HepG2 (cell line): ENCODE data around the gene TAF12. TPM values are rescaled to one million over a fixed set of nuclear protein-coding genes. Genes with fewer than 3 reads are reported as not detected.

ENCODE experiments used
- ARID2 ChIP-seq: sonication (generic); formaldehyde crosslinking; IDR thresholded peaks from 2 replicates; pipeline ENCODE4 v1.8.1; 2022; ENCODE audit warnings: mild to moderate bottlenecking, missing genetic modification reagents, borderline replicate concordance
- FOXP4 ChIP-seq: sonication (generic); formaldehyde crosslinking; IDR thresholded peaks from 2 replicates; pipeline ENCODE4 v1.4.0; 2020; ENCODE audit warnings: missing genetic modification reagents
- GABPA ChIP-seq, 2 experiments: IDR thresholded peaks; 2 replicates each; pipeline ENCODE4 v1.6.1; 2011 to 2016; ENCODE audit warnings: low read depth in 2 of 2, low read length in 1 of 2, missing biosample characterization in 1 of 2, missing genetic modification characterization in 1 of 2
- GATA4 ChIP-seq: sonication (generic); IDR thresholded peaks from 2 replicates; pipeline ENCODE4 v1.6.1; 2016; ENCODE audit warnings: antibody characterized with exemption, low read depth, borderline replicate concordance
- IRF2 ChIP-seq: IDR thresholded peaks from 2 replicates; pipeline ENCODE4 v1.6.1; 2018; ENCODE audit warnings: missing genetic modification reagents, missing compliant biosample characterization
- NCOA5 ChIP-seq: sonication (generic); formaldehyde crosslinking; IDR thresholded peaks from 2 replicates; pipeline ENCODE4 v1.4.0; 2020; ENCODE audit warnings: missing genetic modification reagents
- POLR2G ChIP-seq: fragments of 200-400 bp; formaldehyde crosslinking; IDR thresholded peaks from 2 replicates; pipeline ENCODE4 v1.6.1; 2018; ENCODE audit warnings: mild to moderate bottlenecking, low read depth, low read length, moderate library complexity
- SOX6 ChIP-seq, 2 experiments: fragments of 450-650 bp in 1 of 2; sonication (generic) in 1 of 2; formaldehyde crosslinking in 1 of 2; IDR thresholded peaks; 2 replicates each; pipeline versions ENCODE4 v1.4.0 to v1.6.1; 2017 to 2020; ENCODE audit warnings: antibody characterized with exemption in 1 of 2, mild to moderate bottlenecking in 1 of 2, missing genetic modification reagents in 1 of 2
- ZC3H4 ChIP-seq: sonication (generic); formaldehyde crosslinking; IDR thresholded peaks from 2 replicates; pipeline ENCODE4 v1.4.0; 2020; ENCODE audit warnings: missing genetic modification reagents, borderline replicate concordance
- ZFP1 ChIP-seq: IDR thresholded peaks from 2 replicates; pipeline ENCODE4 v1.6.1; 2016
- ZNF432 ChIP-seq: sonication (generic); formaldehyde crosslinking; IDR thresholded peaks from 2 replicates; pipeline ENCODE4 v1.5.0; 2020; ENCODE audit warnings: missing genetic modification reagents, mild to moderate bottlenecking, borderline replicate concordance
- ZNF451 ChIP-seq: sonication (generic); formaldehyde crosslinking; IDR thresholded peaks from 2 replicates; pipeline ENCODE4 v1.5.0; 2020; ENCODE audit warnings: mild to moderate bottlenecking, missing genetic modification reagents
- ZNF557 ChIP-seq: sonication (generic); formaldehyde crosslinking; IDR thresholded peaks from 2 replicates; pipeline ENCODE4 v1.4.0; 2020; ENCODE audit warnings: missing genetic modification reagents
- ZNF577 ChIP-seq: sonication (generic); formaldehyde crosslinking; IDR thresholded peaks from 2 replicates; pipeline ENCODE4 v1.4.0; 2020; ENCODE audit warnings: mild to moderate bottlenecking, low read depth, missing genetic modification reagents, borderline replicate concordance
- polyA plus RNA-seq, 8 experiments: library from polyadenylated mRNA; depleted of rRNA in 3 of 8; stranded (reverse) in 7 of 8; unstranded in 1 of 8; fragments of >200 nt; fragmentation: Illumina TruSeq in 4 of 8; extraction: Trizol in 4 of 8; gene quantifications; 2 replicates each; pipeline versions ENCODE4 v1.2.1 to v1.2.3, GENCODE V29; 2011 to 2016; ENCODE audit warnings: low read depth in 4 of 8, missing spikeins in 1 of 8, mixed read lengths in 1 of 8; ENCODE audit not compliant: insufficient read depth in 1 of 8
- total RNA-seq, 5 experiments: library from RNA; depleted of rRNA; stranded (reverse); fragments of >200 nt; fragmentation: Illumina TruSeq; extraction: Trizol; gene quantifications; 2 replicates each; pipeline ENCODE4 v1.2.3, GENCODE V29; 2016; ENCODE audit warnings: low read depth in 1 of 5
- TF ChIP-seq, protein P1 (sequence below), 2 experiments: fragments of 450-650 bp in 1 of 2; sonication (generic) in 1 of 2; formaldehyde crosslinking in 1 of 2; IDR thresholded peaks; 2 replicates each; pipeline versions ENCODE4 v1.6.1 to v1.8.0; 2016 to 2022; ENCODE audit warnings: antibody characterized with exemption in 1 of 2, mild to moderate bottlenecking in 1 of 2, missing genetic modification reagents in 1 of 2

The TAF12 gene
- total and polyA plus RNA-seq, 2 of the 13 experiments (the other 11 are each of a cell fraction or from before 2014, with no cell fraction given) = 16.3 to 17.1 TPM

DNA sequence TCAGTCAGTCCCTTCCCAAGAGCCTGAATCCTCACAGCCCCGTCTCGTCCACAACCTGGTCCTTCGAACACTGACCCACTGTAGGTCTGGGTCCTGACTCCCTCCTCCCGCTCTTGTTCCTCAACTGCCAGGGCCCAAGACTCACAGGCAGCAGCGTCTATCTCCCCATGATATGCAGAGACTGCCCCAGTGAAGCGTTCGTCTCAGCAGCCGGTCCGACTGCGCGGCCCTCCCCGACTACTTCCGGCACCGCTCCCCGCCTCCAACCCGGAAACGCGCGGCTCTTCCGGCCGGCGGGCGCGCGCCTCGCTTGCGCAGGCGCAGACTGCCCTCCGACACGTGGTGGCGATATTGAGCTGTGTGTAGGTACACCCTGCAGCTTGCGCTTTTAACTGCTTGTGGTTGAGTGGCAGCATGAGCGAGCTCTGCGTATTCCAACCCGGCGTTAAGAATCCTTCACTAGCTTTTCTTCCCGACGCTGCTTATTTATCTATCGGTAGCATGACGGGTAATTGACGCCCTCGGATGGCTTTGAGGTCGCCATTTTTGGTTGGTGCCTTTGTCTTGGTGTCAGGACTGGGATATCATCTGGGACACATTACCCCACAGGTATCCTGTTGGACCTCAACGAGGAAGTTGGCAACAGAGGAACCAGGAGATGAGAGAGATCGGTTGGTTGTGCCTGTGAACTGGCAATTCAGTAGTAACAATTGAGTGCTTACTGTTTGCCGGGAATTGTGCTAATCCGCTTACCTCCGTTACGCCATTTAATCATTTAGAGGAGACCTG, at the start of gene TAF12 (continued):
- TF ChIP-seq, protein P1, sequence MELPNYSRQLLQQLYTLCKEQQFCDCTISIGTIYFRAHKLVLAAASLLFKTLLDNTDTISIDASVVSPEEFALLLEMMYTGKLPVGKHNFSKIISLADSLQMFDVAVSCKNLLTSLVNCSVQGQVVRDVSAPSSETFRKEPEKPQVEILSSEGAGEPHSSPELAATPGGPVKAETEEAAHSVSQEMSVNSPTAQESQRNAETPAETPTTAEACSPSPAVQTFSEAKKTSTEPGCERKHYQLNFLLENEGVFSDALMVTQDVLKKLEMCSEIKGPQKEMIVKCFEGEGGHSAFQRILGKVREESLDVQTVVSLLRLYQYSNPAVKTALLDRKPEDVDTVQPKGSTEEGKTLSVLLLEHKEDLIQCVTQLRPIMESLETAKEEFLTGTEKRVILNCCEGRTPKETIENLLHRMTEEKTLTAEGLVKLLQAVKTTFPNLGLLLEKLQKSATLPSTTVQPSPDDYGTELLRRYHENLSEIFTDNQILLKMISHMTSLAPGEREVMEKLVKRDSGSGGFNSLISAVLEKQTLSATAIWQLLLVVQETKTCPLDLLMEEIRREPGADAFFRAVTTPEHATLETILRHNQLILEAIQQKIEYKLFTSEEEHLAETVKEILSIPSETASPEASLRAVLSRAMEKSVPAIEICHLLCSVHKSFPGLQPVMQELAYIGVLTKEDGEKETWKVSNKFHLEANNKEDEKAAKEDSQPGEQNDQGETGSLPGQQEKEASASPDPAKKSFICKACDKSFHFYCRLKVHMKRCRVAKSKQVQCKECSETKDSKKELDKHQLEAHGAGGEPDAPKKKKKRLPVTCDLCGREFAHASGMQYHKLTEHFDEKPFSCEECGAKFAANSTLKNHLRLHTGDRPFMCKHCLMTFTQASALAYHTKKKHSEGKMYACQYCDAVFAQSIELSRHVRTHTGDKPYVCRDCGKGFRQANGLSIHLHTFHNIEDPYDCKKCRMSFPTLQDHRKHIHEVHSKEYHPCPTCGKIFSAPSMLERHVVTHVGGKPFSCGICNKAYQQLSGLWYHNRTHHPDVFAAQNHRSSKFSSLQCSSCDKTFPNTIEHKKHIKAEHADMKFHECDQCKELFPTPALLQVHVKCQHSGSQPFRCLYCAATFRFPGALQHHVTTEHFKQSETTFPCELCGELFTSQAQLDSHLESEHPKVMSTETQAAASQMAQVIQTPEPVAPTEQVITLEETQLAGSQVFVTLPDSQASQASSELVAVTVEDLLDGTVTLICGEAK (IDR thresholded peaks at IDR 0.05) = peak; percentile 86
- TF ChIP-seq, protein P1 (CRISPR knock-in tag; IDR thresholded peaks at IDR 0.05) = peak; percentile 83
- peak; percentile 51; the same call in 1 of the 2 replicates for TF ChIP-seq FOXP4 (CRISPR knock-in tag)
- peak; percentile 98 for TF ChIP-seq GABPA (IDR thresholded peaks at IDR 0.05; ENCODE audit: low read depth, low read length)
- TF ChIP-seq GABPA (CRISPR knock-in tag; IDR thresholded peaks at IDR 0.05; ENCODE audit: low read depth) = peak; percentile 95
- TF ChIP-seq NCOA5 = no peak
- TF ChIP-seq POLR2G = peak; percentile 99
- TF ChIP-seq ZFP1 (CRISPR knock-in tag) = 0 out of 2 replicates have a peak, but pooled peaks have one; percentile 44
- TF ChIP-seq GATA4 = peak; percentile 85
- no peak for TF ChIP-seq SOX6 (IDR thresholded peaks at IDR 0.05)
- TF ChIP-seq SOX6 (CRISPR knock-in tag; IDR thresholded peaks at IDR 0.05) = peak; percentile 55; the same call in 1 of the 2 replicates
- 0 out of 2 replicates have a peak, but pooled peaks have one; percentile 61 for TF ChIP-seq ZNF451 (CRISPR knock-in tag)
- peak; percentile 78; the same call in 1 of the 2 replicates for TF ChIP-seq IRF2
- TF ChIP-seq ZC3H4 = no peak; the same call in 1 of the 2 replicates
- no peak for TF ChIP-seq ZNF432
- no peak for TF ChIP-seq ZNF577 (CRISPR knock-in tag)
- TF ChIP-seq ARID2 (CRISPR knock-in tag) = no peak
- TF ChIP-seq ZNF557 (CRISPR knock-in tag) = peak; percentile 45; the same call in 1 of the 2 replicates
